H1 (cell line): ENCODE data around the gene BSN.
A peak's percentile ranks its signal among the peaks of the same experiment; 100 is the strongest.

Experiments
- CBX8 ChIP-seq: fragments of 300-800, 300-1000 bp; sonication (generic); IDR thresholded peaks from 2 replicates; pipeline ENCODE4 v1.7.1; 2016; ENCODE audit warnings: low read depth, low read length, borderline replicate concordance
- GABPA ChIP-seq: IDR thresholded peaks from 2 replicates; pipeline ENCODE4 v1.6.1; 2011; ENCODE audit warnings: mild to moderate bottlenecking, low read length, moderate library complexity, borderline replicate concordance; ENCODE audit not compliant: insufficient read depth
- GTF2F1 ChIP-seq: IDR thresholded peaks from 2 replicates; pipeline ENCODE4 v1.6.1; 2012; ENCODE audit warnings: low read depth, low read length, improper control_type of control experiment, borderline replicate concordance
- POLR2A ChIP-seq, 2 experiments: IDR thresholded peaks; 1 replicate in 1 of 2; 2 replicates in 1 of 2; pipeline ENCODE4 v1.6.1; 2011; ENCODE audit warnings: low read depth in 2 of 2, low read length in 2 of 2, mild to moderate bottlenecking in 2 of 2; ENCODE audit errors: control extremely low read depth in 1 of 2
- POLR2AphosphoS5 ChIP-seq: IDR thresholded peaks from 2 replicates; pipeline ENCODE4 v1.6.1; 2011; ENCODE audit warnings: low read depth, low read length
- RNF2 ChIP-seq: fragments of 200-900, 300-1000 bp; sonication (generic); IDR thresholded peaks from 2 replicates; pipeline ENCODE4 v1.7.1; 2016; ENCODE audit warnings: borderline replicate concordance, low read depth, mild to moderate bottlenecking, antibody characterized with exemption, low read length; ENCODE audit not compliant: poor library complexity, severe bottlenecking; ENCODE audit errors: missing control alignments
- SIN3A ChIP-seq, 2 experiments: IDR thresholded peaks in 1 of 2; conservative IDR thresholded peaks in 1 of 2; 2 replicates each; pipeline ENCODE4 v1.6.1; 2011 to 2012; ENCODE audit warnings: low read length in 2 of 2, improper control_type of control experiment in 1 of 2, low read depth in 1 of 2, mild to moderate bottlenecking in 1 of 2
- SP2 ChIP-seq: IDR thresholded peaks from 2 replicates; pipeline ENCODE4 v1.6.1; 2012; ENCODE audit warnings: mild to moderate bottlenecking, low read length, inconsistent platforms
- TF ChIP-seq, protein P1 (sequence below), 3 experiments: IDR thresholded peaks; 1 replicate in 2 of 3; 2 replicates in 1 of 3; pipeline versions ENCODE4 v1.5.1 to v1.6.1; 2011; ENCODE audit warnings: low read length in 3 of 3, mild to moderate bottlenecking in 3 of 3, inconsistent platforms in 2 of 3, low read depth in 1 of 3, moderate library complexity in 1 of 3; ENCODE audit not compliant: insufficient read depth in 1 of 3; ENCODE audit errors: control extremely low read depth in 1 of 3
- TF ChIP-seq, protein P2 (sequence below): IDR thresholded peaks from 2 replicates; pipeline ENCODE4 v1.6.1; 2012; ENCODE audit warnings: inconsistent platforms
- TF ChIP-seq, protein P3 (sequence below): IDR thresholded peaks from 2 replicates; pipeline ENCODE4 v1.6.1; 2012; ENCODE audit warnings: inconsistent platforms

DNA sequence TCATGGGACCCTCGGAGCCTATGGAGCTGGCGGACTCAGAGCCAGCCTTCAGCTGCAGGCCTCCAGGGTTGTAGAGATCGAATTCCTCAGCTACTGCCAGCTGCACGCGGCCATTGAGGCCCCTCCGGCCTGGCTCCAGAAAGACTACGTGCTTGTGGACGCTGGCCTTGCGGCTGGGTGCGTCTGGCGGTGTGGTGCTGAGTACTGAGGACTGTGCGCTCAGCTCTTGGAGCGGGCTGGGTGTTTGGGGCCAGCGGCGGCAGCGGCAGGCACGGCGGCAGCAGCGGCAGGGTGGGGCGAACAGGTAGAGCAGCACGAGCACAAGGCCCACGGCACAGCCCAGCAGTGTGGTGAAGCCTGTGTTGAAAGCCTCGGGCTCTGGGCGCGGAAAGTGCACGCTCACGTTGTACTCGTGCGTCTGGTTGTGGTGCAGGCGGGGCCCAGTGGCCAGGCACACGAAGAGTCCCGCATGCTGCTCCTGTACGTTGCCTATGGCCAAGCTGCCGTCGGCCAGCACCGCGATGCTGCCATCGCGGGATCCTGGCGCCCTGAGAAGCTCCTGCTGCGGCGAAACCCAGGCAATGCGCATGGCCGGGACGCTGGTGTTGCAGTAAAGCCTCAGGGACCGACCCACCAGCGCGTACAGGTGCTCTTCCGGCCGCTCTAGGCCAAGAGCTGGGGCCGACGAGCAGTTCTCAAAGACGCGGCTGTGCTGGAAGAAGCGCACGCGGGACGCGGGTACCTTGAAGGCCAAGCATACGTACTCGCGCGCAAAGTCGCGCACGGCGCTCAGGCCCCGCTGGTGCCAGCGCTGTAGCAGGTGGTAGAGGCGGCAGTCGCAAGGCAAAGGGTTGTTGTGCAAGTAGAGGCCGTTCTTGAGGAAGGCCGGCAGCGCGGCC is 163.9 kb downstream of the BSN start:
- TF ChIP-seq SP2: no peak
- TF ChIP-seq, protein P1, sequence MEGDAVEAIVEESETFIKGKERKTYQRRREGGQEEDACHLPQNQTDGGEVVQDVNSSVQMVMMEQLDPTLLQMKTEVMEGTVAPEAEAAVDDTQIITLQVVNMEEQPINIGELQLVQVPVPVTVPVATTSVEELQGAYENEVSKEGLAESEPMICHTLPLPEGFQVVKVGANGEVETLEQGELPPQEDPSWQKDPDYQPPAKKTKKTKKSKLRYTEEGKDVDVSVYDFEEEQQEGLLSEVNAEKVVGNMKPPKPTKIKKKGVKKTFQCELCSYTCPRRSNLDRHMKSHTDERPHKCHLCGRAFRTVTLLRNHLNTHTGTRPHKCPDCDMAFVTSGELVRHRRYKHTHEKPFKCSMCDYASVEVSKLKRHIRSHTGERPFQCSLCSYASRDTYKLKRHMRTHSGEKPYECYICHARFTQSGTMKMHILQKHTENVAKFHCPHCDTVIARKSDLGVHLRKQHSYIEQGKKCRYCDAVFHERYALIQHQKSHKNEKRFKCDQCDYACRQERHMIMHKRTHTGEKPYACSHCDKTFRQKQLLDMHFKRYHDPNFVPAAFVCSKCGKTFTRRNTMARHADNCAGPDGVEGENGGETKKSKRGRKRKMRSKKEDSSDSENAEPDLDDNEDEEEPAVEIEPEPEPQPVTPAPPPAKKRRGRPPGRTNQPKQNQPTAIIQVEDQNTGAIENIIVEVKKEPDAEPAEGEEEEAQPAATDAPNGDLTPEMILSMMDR (IDR thresholded peaks at IDR 0.05; ENCODE audit: control extremely low read depth in 1 of 3, insufficient read depth in 1 of 3, low read depth in 1 of 3, low read length in 3 of 3): no peak; a peak in 1 of 4 replicates
- TF ChIP-seq GABPA: 0 out of 2 replicates have a peak, but pooled peaks have one; percentile 4
- no peak for TF ChIP-seq POLR2A (IDR thresholded peaks at IDR 0.05; ENCODE audit: control extremely low read depth in 1 of 2, low read depth in 2 of 2, low read length in 2 of 2)
- TF ChIP-seq SIN3A (conservative IDR thresholded peaks at IDR 0.05 in 1 of 2, IDR thresholded peaks at IDR 0.05 in 1 of 2; ENCODE audit: low read depth in 1 of 2, low read length in 2 of 2): no peak
- TF ChIP-seq, protein P2, sequence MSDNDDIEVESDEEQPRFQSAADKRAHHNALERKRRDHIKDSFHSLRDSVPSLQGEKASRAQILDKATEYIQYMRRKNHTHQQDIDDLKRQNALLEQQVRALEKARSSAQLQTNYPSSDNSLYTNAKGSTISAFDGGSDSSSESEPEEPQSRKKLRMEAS: no peak
- no peak for TF ChIP-seq GTF2F1
- TF ChIP-seq POLR2AphosphoS5: no peak; the same call in 1 of the 2 replicates
- TF ChIP-seq, protein P3, sequence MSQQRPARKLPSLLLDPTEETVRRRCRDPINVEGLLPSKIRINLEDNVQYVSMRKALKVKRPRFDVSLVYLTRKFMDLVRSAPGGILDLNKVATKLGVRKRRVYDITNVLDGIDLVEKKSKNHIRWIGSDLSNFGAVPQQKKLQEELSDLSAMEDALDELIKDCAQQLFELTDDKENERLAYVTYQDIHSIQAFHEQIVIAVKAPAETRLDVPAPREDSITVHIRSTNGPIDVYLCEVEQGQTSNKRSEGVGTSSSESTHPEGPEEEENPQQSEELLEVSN: no peak
- TF ChIP-seq CBX8: no peak
- no peak for TF ChIP-seq RNF2
